Measurements from ENCODE around the gene PTPRC. TPM values are rescaled to one million over a fixed set of nuclear protein-coding genes. Genes with fewer than 3 reads are reported as not detected.

The PTPRC gene
- total RNA-seq, 1 experiment from 2014 or later, result 4.5 TPM

DNA sequence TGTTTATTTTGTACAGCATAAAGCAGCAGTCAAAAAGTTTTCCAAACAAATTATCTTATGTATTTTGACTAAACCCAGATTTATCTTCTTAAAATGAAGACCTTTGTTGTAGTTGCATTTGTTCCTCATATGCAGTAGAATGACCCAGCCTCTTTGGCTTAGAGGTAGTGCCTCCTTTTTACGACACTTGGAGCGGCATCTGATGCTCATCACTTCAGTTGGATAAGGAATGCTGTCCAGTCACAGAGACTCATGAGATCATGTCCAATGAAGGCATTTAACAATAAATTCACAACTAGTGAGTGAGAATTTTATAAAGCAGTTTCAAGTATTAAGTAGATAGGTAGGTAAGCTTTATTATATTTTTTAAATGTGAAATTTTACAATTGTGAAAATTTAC, 35.2 kb downstream of the PTPRC start:
- peak; percentile 55 for DNase-seq (ENCODE audit: low read depth)

GRCh38 chr1:198676253-198676652, 37.4 kb downstream of the PTPRC start:
- peak; percentile 50 for DNase-seq (ENCODE audit: low read depth)

GRCh38 chr1:198677027-198677426, 38.2 kb downstream of the PTPRC start:
- peak; percentile 77 for DNase-seq (ENCODE audit: low read depth)

DNA sequence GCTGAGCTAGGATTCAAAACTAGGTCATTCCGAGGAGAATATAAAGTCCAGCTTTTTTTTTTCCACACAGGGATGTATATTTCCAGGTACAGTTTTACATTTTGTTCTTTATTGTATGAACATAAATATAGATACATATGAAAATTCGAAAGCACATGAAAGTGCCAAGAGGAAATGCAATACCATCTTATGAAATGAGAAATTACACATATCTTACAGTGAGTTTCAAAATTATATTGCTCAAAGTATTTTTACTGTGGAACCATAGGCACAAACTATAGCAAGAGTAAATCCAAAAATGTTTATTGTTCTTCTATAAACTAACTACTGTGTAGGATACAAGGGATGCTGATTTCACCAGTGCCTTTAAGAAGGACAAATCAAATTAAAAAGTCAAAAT, 39.0 kb downstream of the PTPRC start:
- DNase-seq (ENCODE audit: low read depth), result no peak

DNA sequence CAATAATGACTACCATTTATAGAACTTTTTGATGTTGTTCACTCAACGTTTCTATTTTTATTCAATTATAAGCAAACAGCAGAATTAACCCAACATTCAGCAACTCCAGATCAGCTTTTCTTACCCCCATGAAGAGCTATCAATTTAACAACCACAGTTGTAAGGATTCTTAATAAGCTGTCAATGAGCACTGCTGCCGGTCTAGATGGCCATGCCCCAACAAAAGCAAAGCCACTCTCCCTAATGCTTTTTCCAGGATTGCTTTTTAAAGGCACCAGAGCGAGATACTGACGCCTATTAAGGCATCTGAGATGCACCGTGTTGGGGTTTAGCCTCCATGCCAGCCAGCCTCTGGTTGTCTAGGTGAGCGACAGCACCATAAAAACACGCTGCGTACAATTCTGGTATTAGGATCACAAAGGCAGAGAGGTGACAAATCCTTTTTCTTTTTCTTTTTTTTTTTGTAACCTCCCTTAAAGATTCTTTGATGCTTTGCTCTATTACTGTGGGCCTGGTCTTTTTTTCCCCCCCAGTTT, 39.5 kb downstream of the PTPRC start:
- DNase-seq (ENCODE audit: low read depth), result no peak

GRCh38 chr1:198678901-198679329, 40.1 kb downstream of the PTPRC start:
- no peak for DNase-seq (ENCODE audit: low read depth)

- DNase-seq (ENCODE audit: low read depth), result no peak
These were observed 40.8 kb downstream of the PTPRC start for GRCh38 chr1:198679535-198680173.

DNA sequence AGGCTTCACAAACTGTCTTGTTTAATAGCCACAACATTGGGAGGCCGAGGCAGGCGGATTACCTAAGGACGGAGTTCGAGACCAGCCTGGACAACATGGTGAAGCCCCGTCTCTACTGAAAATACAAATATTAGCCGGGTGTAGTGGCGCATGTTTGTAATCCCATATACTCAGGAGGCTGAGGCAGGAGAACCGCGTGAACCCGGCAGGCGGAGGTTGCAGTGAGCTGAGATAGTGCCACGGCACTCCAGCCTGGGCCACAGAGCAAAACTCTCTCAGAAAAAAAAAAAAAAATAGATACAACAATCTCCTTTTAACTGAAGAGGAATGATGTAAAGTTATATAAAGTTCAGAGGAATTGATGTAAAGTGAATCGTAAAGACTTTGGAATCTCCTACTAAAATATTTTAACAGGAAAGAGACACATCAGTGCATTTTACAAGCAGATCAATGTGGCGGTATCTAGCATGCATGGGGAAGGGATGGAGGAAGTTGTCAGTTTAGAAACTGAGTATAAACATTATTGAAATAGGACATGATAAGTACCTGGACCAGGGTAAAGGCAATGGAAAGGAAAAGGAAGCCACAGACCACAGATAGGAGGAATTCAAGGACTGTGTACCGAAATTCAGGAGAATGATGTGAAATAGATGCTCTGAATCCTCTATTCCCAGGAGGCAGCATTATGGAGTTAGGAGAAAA, 41.5 kb downstream of the PTPRC start:
- DNase-seq (ENCODE audit: low read depth), result no peak

- peak; percentile 59 for DNase-seq (ENCODE audit: low read depth)
These were observed 42.4 kb downstream of the PTPRC start for GRCh38 chr1:198681252-198681651.

- peak; percentile 98 for DNase-seq (ENCODE audit: low read depth)
These were observed 43.3 kb downstream of the PTPRC start for GRCh38 chr1:198681831-198682759.

DNA sequence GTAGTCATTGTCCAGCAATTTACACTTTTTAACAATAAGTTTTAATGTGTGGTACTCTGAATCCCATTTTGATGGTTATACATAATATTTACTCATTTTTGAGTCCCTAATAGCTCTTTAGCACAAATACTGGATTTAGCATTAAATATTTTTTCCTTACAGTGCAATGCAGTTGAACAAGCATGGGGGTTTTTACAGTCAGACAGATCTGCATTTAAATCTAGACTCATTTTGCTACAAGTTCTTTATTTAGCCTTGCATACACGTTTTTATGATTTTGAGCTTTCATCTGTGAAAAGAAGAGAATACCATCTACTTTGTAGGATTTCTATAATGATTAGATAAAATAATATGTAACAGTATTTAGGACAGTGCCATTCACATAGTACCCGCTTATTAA, 44.0 kb downstream of the PTPRC start:
- no peak for DNase-seq (ENCODE audit: low read depth)

- DNase-seq (ENCODE audit: low read depth), result no peak
These were observed 44.6 kb downstream of the PTPRC start for GRCh38 chr1:198683449-198683848.

- peak; percentile 71 for DNase-seq (ENCODE audit: low read depth)
These were observed 47.4 kb downstream of the PTPRC start for GRCh38 chr1:198686069-198686728.

DNA sequence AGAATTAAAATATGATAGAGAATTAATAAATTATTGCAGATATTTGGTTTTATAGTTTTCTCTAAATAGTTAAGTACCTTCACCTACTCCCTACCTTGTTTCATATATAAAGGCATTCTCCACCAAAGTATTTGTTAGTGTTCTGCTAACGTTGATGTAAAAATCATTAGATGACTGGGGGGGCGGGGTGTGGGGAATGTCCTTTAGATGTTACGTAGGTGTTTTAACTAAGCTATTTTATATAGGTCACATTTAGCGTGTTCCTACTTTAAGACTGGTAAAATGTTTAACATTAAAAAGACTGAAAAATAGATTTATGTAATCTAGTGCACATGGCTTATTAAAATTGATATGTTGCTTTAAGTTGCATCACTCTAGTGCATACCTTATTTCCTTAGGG, 48.6 kb downstream of the PTPRC start:
- no peak for DNase-seq (ENCODE audit: low read depth)

- no peak for DNase-seq (ENCODE audit: low read depth)
These were observed 52.2 kb downstream of the PTPRC start for GRCh38 chr1:198691063-198691462.

- no peak for DNase-seq (ENCODE audit: low read depth)
These were observed 54.5 kb downstream of the PTPRC start for GRCh38 chr1:198693321-198693720.

GRCh38 chr1:198694542-198694941, 55.7 kb downstream of the PTPRC start:
- no peak for DNase-seq (ENCODE audit: low read depth)

- DNase-seq (ENCODE audit: low read depth), result no peak
These were observed 57.4 kb downstream of the PTPRC start for GRCh38 chr1:198696211-198696610.

DNA sequence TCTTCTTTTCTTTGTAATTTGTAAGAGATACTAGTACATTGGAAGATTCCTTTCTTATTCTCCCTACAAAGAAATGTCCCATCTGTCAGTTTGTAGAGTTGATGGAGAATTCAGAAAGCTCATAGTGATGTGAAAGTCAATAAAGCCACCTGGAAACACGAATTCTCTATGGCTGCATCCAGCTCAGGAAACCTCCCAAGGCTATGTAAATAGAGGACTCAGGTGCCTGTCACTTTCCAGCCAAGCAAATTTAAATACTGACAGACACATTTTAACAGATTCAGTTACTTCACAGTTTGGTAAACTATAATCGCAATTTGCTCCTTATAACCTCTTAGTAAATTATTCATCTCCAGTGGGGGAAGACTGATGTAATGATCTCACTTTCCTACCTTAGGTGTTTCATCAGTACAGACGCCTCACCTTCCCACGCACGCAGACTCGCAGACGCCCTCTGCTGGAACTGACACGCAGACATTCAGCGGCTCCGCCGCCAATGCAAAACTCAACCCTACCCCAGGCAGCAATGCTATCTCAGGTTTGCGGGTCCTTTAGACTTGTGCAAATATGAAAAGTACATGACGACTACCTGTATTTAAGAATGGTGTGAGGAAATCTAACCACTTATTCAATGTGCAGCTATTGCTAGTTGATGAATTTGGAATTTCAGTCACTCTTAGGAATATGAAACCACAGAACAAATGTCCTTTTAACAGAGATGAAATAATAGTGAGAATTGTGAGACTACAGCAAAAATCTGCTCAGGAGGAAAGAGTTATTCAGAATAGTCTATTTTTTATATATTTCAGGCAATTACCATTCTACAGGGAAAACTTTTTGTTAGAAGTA, 60.6 kb downstream of the PTPRC start:
- DNase-seq (ENCODE audit: low read depth), result peak; percentile 45

GRCh38 chr1:198700016-198700392, 61.2 kb downstream of the PTPRC start:
- DNase-seq (ENCODE audit: low read depth), result no peak

DNA sequence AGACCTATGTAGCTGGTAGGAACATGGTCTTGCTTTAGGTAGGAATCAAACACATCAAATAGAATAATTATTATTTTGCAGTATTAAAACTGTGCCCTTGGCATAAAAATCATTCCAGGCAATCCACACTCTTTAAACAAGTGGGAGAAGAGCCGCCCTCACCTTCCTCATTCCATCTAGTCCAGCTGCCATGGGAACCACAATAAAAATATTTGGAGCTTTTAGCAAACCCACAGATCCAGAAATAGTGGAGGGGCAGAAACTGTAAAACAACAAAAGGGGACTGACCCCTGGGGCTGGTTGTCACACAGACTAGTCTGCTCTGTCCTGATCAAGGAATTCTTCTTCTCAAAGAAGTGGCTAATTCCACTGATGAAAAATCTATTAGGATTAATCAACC, 61.6 kb downstream of the PTPRC start:
- DNase-seq (ENCODE audit: low read depth), result peak; percentile 72

Measured in M059J (cell line).